Measurements from ENCODE around the gene SCNN1B. TPM values are rescaled to one million over a fixed set of nuclear protein-coding genes. Genes with fewer than 3 reads are reported as not detected.

SCNN1B gene
- total RNA-seq, 1 donor from 2014 or later = 16.1 TPM

- no peak overlapping the region for H3K4me3 ChIP-seq
- no peaks in the 10 kb centered on the region for H3K36me3 ChIP-seq
- no peaks in the 10 kb centered on the region for H3K9me3 ChIP-seq
- H3K27ac ChIP-seq = no peak overlapping the region
- TF ChIP-seq CTCF (IDR thresholded peaks at IDR 0.05) = no peak
- intact Hi-C loops (cut with DNase I) = no loop called here
- no peak for DNase-seq (ENCODE audit: low spot score in 2 of 2)
- H3K4me1 ChIP-seq = no peaks in the 10 kb centered on the region
- no peaks in the 10 kb centered on the region for H3K27me3 ChIP-seq
These were observed 28.6 kb downstream of the SCNN1B start for GRCh38 chr16:23330583-23331249.

- Histone ChIP-seq H3K9me3 (peaks cover 0 to 2% of the 10 kb centered on the region in 2 donors), H3K4me1 (no peaks in the 10 kb centered on the region), H3K27ac (no peak overlapping the region), H3K27me3 (no peaks in the 10 kb centered on the region), H3K4me3 (no peak overlapping the region), H3K36me3 (no peaks in the 10 kb centered on the region)
- no peak for TF ChIP-seq CTCF (IDR thresholded peaks at IDR 0.05)
- DNase-seq (ENCODE audit: low spot score in 2 of 2) = no peak
- intact Hi-C loops (cut with DNase I) = no loop called here
These were observed 31.0 kb downstream of the SCNN1B start for GRCh38 chr16:23333034-23333579.

GRCh38 chr16:23333831-23334456, 31.8 kb downstream of the SCNN1B start:
- no peak for DNase-seq (ENCODE audit: low spot score in 2 of 2)
- H3K9me3 ChIP-seq = peaks cover 0 to 4% of the 10 kb centered on the region in 2 donors
- H3K4me3 ChIP-seq = no peak overlapping the region
- no peak overlapping the region for H3K27ac ChIP-seq
- no peaks in the 10 kb centered on the region for H3K27me3 ChIP-seq
- no peak for TF ChIP-seq CTCF (IDR thresholded peaks at IDR 0.05)
- no peaks in the 10 kb centered on the region for H3K4me1 ChIP-seq
- H3K36me3 ChIP-seq = no peaks in the 10 kb centered on the region
- intact Hi-C loops (cut with DNase I) = no loop called here

- H3K27me3 ChIP-seq = no peaks in the 10 kb centered on the region
- H3K4me1 ChIP-seq = no peaks in the 10 kb centered on the region
- no peak overlapping the region for H3K4me3 ChIP-seq
- no peak overlapping the region for H3K27ac ChIP-seq
- TF ChIP-seq CTCF (IDR thresholded peaks at IDR 0.05) = no peak
- intact Hi-C loops (cut with DNase I) = no loop called here
- no peaks in the 10 kb centered on the region for H3K36me3 ChIP-seq
- peaks cover 0 to 4% of the 10 kb centered on the region in 2 donors for H3K9me3 ChIP-seq
- no peak for DNase-seq (ENCODE audit: low spot score in 2 of 2)
These were observed 32.4 kb downstream of the SCNN1B start for GRCh38 chr16:23334457-23334853.

GRCh38 chr16:23334950-23335349, 32.8 kb downstream of the SCNN1B start:
- DNase-seq (ENCODE audit: low spot score in 2 of 2) = no peak
- Histone ChIP-seq H3K4me1 (no peaks in the 10 kb centered on the region), H3K27ac (no peak overlapping the region), H3K4me3 (no peak overlapping the region), H3K36me3 (no peaks in the 10 kb centered on the region), H3K9me3 (peaks cover 0 to 4% of the 10 kb centered on the region in 2 donors), H3K27me3 (no peaks in the 10 kb centered on the region)
- no peak for TF ChIP-seq CTCF (IDR thresholded peaks at IDR 0.05)
- intact Hi-C loops (cut with DNase I) = no loop called here
